Measurements from ENCODE around the gene RUVBL1.

GRCh38 chr3:128060473-128061381 lies 62.9 kb downstream of the RUVBL1 start:
- TF ChIP-seq EZH2 (IDR thresholded peaks at IDR 0.05; ENCODE audit: borderline replicate concordance, low read length) (no peak), CTCF (conservative IDR thresholded peaks at IDR 0.05 in 1 of 2, IDR thresholded peaks at IDR 0.05 in 1 of 2; ENCODE audit: extremely low read depth in 1 of 2, insufficient read depth in 1 of 2, low read depth in 1 of 2, low read length in 2 of 2) (no peak)
